ENCODE data around the gene DNAAF8. TPM values are rescaled to one million over a fixed set of nuclear protein-coding genes. Genes with fewer than 3 reads are reported as not detected.

DNAAF8 gene
- 0.63 TPM for polyA plus RNA-seq (ENCODE audit: insufficient read length)

DNA sequence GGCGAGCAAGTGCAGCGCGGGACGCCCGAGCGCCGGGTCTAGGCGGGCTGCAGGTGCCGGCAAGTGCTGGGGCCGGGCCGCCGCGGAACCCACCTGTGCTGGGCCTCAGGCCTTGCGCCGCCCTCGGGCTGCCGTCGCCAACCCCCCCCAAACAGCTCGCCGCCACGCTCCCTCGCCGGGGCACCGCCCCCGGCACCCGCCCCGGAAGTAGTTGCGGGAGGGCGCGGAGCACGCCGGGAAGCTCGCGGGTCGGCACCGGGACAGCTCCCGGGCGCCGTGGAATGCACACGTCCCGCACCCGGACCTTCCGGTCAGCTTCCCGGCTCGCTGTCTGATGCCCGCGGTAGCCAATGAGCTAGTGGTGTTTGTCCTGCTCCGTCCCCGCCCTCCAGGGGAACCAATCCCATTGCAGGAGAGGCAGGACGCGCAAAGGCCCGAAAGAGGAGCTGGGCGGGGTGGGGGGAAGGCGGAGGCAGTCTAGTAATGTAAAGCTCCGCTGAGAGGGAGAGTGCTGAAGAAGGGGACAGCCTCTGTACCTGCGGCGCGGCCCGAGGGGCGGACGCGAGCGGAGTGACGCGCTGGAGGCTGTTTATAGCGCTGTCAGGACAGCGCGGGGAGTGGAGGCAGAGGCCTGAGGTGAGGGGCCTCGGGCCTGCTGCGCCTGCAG, at the start of gene DNAAF8, which contains the start of gene ANKS3:
DNAAF8 (plus strand) TSS at position 475 of the 667 bp plus-strand sequence. CDS start 1,978 bp downstream, outside the sequence.
ANKS3 (minus strand) TSS at position 209 of the 667 bp plus-strand sequence. CDS start 4,122 bp downstream, outside the sequence.
- peak; percentile 85 for DNase-seq (ENCODE audit: low read depth)

DNA sequence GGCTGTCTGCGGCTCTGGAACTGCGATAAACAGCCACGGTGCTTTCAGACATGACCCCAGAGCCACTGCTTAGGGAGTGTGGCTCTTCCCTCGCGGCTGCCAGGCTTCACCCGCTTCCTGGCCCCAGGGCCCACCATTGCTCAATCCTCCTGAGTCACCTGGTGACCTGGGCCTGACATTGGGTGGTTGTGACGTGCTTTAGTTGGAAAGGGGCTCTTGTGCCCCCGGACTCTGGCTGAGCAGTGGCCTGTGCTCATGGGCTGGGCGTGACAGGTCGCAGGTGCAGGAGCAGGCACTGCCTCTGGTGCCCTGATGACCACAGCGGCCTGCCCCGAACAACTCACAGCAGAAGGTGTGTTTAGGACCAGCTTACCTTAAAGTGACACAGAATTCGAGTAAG, 49.6 kb upstream of the DNAAF8 start:
- DNase-seq (ENCODE audit: low read depth): no peak

DNA sequence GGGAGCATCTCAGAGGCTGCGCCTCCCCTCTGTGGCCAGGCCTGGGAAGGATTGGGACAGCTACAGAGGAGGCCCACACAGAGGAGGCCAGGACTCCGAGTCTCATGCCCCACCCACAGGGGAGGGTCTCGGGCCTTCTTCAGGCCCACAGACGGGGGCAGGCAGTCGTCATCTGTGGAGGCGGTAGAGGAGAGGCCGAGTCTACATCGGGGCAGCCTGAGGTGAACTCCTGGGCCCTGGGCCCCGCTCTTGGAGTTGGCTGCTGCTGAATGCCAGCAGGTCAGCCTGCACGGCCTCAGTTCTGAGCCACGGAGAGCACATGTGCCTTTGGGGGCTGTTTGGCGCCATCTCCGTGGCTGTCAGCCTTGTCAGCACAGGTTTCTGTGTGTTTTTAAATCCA, 49.0 kb upstream of the DNAAF8 start:
- DNase-seq (ENCODE audit: low read depth): no peak

DNA sequence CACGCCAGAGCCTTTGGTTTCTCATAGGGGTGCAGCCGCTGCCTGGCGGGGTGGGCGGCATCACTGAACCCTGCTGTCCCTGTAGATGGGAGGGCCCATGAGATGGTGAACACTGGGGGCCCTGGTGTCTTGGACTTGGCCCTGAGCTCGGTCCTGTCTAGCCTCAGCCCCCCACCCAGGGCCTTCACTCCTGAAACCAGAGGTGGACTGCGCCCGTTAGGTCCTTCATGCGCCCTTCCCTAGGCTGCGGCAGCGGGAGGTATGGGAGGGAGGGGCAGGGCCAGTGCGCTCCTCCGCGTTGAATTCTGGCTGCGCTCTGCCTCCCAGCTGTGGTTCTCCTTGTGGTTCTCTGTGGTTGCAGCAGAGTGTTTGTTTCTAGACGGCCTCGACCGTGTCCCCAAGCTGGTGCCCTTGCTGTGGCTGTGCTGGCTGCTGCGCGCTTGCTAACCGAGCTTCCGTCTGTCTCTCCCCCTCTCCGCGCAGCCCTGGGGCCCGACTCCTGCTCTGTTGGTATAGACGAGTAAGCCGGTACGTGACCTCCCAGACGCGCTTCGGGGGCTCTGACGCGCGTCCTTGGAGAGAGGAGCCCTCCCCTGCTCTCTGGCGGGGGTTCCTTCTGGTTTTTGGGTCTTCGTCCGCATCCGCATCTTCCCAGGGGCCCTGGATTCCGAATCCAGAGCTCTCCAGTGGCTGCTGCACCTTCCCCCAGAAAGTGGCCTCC, 48.4 kb upstream of the DNAAF8 start:
- DNase-seq (ENCODE audit: low read depth): no peak

DNA sequence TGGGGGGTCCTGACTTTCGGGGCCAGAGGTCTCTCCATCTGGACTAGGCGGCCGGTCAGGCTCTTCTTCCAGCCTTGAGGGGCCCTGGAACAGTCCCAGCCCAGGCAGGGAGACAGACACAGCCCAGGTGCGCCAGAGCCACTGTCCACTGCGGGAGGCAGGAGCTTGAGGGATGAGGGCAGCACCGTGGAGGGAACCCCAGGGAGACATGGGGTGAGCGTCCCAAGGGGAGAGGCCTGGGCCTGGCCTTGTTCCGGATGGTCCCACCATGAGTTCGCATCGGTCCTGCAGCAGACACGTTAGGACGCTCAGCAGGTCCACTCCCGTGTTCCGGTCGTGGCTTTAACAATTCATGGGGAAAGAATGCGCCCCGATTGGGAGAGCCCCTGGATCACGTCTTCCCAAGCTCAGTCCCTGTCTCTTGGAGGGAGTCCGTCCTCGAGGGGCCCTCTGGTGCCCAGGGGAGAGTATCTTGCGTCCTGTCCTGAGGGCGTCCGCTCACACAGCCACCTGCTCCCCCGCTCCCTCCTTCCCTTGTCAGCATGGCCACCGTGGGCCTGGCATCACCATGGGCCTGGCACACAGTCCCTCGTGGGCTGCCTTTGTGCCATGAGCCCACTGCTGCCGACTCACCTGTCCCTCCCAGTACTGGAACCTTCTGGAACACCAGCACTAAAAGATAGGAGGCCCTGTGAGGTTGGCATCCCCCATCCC, 47.7 kb upstream of the DNAAF8 start:
- no peak for DNase-seq (ENCODE audit: low read depth)

DNA sequence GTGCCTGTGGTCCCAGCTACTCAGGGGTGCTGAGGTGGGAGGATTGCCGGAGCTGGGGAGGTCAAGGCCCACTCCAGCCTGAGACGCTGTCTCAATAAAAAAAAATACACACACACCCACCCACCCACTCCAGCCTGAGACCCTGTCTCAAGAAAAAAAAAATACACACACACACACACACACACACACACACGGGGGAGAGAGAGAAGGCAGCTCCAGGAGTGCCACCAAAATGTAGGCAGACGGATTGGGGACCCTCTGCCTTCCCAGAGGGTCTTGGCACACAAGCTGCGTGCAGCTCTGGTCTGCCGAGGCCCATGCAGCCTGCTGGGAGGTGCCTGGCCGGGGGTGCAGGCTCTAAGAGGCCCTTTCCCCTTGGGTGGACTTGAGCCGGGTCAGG, 46.9 kb upstream of the DNAAF8 start:
- DNase-seq (ENCODE audit: low read depth): no peak

DNA sequence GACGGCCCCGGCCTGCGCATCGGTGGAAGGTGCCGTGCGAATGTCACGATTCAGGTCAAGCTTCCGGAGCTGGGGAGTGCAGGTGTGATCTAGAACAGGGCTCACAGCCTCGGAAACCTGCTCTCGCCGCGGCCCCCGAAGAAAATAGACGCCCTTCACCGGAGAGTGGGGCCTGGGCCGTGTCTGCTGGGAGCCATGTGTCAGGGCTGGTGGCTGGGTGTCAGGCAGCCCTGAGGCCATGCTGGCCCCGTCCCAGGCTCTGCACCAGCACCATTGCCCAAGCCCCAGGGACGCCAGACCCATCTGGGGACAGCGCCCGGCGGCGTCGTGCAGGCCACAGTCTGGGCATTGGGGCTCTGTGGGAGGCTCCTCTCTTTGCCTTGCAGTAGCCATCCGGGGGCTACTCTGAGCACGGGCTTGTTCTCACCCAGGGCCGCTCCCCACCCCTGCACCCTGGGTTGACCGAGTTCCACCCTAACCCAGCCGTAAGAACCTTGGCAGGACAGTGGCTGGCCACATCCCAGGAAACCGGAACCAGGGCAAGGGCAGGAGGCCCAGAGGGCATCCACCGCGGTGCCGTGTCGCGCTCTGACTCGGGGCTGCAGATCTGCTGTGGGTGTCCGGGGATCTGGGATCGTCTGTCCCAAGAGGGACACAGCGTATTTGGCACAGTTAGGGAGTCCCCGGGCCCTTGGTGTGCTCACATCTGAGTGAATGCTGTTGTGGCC, 46.2 kb upstream of the DNAAF8 start:
- DNase-seq (ENCODE audit: low read depth): no peak

DNA sequence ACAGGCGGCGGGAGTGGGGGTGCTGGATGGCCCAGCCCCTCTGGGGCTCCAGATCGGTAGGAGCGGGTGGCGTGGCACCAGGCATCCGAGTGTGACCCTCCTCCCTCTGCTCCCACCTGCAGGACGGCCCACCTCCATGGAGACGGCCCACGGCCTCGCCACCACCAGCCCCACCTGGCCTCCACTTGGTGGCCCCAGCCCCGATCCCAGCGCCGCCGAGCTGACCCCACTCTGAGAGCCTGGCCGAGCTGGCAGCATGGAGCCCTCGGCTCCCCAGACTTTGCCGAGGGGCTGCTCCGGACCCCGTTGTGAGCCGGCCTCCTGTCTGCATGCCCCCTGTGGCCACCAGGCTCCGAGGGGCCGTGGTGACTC, 45.7 kb upstream of the DNAAF8 start:
- DNase-seq (ENCODE audit: low read depth): no peak

DNA sequence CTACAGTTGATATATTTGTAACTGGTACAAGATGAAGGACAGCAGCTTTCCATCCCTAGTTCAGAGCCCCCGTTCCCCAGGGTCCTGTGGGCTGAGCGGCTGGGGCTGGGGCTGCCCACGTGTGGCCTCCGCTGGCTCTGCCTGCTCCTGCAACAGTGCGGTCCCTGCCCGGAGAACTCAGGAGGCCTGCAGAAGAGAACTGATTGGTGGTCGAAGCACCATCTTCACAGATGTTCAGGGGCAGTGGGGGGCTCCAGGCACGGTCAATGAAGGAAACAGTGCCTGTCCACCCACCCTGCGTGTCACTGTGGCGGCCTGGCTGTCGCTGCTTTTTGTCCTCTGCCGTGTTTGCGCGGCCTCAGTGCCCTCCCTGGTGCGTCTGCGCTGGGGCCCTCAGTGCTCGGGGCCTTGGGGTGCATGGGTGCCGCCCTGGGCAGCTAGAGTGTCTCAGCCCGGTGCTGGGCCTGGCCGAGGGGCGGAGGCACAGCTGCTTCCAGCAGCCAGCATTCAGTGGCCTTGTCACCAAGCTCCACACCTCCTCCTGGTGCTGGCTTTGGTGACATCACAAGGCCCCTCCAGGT, 45.2 kb upstream of the DNAAF8 start:
- no peak for DNase-seq (ENCODE audit: low read depth)

DNA sequence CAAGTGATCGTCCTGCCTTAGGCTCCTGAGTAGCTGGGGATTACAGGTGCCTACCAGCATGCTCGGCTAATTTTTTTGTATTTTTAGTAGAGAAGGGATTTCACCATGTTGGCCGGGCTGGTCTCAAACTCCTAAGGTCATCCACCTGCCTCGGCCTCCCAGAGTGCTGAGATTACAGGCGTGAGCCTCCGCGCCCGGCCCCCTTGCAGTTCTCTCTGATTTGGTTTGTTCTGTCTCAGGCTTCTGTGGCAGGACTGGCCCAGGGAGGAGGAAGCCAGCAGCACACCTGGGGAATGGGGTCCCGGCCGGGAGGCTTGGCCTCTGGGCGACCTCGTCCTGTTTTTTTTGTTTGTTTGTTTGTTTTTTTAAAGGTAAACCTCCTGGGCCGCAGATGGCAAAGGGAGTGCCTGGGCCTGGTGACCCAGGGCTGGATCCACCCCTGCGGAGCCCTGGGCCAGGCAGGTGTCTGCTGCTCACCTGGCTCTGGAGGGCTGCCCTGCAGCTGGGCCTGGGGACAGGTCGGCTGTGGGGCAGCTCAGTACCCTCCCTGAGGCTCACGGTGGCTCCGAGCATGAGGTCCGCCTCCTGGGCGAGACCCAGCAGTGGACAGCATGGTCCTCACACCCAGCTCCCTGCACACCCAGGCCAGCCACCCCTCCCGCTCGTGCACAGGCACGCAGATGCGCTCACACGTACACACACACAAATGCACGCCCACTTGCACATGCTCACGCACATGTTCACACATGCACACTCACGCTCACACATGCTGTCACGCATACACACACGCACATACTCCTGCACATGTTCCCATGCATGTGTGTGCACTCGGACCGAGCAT, 44.3 kb upstream of the DNAAF8 start:
- no peak for DNase-seq (ENCODE audit: low read depth)

DNA sequence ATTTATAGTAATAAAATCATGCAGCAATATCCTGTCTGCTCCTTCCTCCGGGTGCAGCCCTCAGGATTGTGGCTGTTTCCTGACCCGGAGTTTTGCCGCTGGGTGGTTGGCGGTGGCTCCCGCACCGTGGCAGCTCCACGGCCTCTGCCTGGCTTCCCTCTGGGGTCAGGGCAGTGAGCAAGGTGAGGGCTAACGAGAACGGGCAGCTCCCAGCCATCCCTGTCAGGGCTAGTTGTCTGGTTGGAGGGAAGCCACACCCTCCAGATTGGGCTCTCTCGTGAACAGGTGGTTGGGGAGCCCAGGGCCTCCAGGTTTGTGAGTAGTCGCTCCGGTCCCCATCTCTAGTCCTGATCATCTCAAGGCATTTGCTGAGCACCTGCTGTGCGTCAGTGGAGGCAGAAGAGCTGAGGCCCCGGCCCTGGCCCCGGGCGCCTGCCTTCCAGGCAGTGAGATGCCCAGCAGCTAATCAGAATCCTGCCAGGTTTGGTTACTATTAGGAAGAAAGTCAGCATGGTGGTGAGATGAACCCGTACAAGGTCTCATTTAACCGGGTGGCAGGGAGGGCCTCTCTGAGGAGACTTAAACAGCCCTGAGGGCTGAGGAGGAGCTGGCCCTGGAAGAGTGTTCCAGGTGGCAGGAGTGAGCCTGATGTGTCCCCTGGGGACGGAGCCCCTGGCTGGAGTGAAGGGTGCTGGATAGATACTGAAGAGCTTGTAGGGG, 43.2 kb upstream of the DNAAF8 start:
- no peak for DNase-seq (ENCODE audit: low read depth)

DNA sequence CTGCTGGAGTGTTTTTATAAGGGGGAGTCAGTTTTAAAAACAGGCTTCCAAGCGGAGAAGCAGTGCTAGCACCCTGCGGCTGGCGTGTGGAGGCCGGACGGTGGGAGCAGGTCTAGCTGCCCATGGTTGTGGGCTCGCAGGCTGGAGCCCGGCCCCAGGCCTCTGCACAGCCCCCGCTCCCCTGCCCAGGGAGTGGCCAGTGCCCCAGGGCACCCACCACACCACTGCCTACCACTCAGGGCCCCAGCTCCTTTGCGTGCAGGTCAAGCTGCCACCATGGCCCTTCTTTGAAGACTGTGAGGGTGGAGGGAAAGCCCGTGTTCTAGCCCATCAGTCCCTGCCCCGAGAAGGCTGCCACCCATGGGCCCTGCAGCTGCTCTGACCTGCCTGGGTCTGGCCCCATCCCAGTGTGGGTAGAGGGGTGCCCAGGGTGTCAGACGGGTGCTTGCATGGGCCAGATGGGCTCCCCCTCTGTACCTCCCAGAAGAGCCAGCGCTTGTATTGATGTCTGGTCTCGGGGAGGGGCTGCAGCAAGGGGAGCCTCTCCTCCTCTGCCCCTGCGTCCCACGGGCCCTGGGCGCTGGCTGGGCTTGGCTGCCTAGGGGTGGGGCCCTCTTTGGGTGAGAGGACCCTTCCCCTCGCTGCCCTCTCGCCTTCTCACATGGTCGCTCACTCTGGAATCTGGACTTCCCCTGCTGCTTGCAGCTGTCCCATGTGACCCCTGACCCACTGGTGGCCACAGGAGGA, 42.5 kb upstream of the DNAAF8 start:
- no peak for DNase-seq (ENCODE audit: low read depth)

DNA sequence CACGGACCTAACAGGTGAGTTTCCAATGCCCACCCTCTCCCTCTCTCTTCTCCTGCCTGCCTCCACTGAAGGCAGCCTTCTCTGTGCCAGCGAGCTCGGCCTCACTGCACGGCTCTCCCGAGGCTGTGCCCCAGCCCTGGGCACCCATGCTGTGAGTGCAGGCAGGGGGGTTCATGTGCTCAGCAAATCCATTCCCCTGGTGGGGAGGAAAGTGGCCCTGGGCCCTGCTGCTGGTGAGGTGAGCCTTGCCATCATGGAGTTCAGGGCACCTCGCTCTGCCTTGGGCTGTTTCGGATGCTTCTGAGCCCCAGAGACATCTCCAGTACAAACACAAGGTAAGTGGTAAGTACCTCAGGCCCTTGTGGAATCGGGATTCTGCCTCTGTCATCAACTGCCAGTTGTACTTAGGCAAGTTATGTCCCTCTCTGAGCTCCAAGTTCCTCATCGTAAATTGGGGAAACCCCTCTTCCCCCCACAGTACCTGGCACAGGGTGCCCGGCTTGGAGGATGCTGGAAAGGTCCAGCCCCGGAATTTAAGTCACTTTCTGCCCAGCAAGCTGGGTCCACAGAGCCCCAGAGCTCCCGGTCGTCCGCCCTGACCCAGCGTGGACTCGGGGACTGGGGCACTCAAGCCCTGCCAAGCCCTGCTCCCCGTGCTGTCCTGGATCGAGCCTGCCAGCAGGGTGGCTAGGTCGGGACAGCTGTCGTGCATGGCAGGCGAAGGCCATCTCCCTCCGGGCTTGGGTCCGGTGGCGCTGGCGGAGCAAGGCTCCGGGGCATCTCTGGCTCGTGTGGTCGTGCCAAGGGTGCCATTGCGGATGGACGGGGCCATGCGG, 41.7 kb upstream of the DNAAF8 start:
- DNase-seq (ENCODE audit: low read depth): no peak

DNA sequence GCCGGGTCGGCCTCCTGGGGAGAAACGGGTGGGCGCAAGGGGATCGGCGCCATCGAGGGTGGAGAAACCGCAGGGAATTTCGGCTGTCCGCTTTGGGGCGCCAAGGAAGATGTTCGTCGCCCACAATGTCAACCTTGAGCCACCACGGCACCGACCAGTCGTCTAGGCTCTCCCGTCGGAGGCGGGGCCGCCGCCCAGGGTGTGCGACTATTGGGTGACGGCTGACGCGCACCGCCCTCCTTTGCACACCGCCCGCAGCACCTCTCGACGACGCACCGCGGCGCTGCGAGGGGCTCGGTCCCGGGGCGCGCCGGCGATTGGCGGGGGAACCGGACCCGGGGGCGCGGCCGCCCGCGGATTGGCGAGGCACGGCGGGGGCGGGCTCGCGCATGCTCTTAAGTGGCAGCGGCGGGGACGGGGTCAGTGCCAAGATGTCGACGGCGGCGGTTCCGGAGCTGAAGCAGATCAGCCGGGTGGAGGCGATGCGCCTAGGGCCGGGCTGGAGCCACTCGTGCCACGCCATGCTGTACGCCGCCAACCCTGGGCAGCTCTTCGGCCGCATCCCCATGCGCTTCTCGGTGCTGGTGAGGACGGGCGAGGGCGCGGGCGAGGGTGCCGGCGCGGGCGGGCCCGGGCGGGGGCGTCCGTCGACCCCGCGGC, 40.9 kb upstream of the DNAAF8 start, which contains the start of gene NUDT16L1:
NUDT16L1 (plus strand) TSS at position 267 of the 660 bp plus-strand sequence; CDS start at position 432, 165 bp downstream.
- DNase-seq (ENCODE audit: low read depth): peak; percentile 82

DNA sequence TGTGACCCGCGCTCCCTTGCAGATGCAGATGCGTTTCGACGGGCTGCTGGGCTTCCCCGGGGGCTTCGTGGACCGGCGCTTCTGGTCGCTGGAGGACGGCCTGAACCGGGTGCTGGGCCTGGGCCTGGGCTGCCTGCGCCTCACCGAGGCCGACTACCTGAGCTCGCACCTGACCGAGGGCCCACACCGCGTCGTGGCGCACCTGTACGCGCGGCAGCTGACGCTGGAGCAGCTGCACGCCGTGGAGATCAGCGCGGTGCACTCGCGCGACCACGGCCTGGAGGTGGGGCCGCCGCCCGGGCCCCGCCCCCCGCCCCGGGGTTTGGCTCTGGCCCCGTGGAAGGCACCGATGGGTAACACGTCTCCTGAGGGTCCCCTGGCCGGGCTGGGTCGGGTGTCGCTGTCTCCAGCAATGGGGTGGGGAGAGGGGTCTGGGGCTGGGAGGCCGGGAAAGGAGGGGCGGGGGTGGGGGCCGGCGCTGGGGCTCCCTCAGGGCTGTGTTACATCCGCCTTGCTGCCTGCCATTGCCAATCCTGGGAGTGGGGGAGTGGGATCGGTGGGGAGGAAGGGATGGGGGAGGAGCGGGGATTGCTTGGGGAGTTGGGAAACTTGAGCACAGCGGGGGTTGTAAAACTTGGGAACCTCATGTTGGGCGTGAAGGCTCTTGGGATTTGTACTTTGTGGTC, 40.2 kb upstream of the DNAAF8 start:
- peak; percentile 16 for DNase-seq (ENCODE audit: low read depth)

DNA sequence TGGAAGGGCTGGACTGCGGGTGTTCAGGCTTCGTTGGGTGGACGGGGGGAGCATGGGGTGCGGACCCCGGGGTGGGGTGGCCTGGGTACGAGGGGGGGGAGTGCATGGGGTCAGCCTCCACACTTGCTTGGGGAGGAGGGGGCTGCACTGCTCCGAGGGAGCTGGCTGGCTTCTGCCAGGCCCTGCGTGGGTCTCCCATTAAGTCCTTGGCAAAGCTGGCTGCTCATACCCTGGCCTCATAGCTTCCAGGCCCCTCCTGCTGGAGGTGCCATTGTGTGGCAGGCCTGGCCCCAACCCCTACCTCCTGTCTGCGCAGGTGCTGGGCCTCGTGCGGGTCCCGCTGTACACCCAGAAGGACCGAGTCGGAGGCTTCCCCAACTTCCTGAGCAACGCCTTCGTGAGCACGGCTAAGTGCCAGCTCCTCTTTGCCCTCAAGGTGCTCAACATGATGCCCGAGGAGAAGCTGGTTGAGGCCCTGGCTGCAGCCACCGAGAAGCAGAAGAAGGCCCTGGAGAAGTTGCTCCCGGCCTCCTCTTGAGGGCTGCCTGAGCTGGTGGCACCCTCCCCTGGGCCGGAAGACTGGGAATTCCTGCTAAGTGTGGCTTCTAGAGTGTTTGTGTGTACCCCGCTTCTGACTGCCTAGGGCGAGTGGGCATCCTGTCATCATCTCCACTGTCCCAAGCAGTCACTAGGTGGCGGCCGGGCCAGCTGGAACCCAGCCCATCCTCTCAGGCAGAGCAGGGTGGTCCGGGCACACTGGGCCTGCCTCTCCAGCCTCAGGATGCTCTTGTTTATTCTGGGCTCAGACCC, 39.5 kb upstream of the DNAAF8 start:
- no peak for DNase-seq (ENCODE audit: low read depth)
